ENCODE measurements around the gene GOPC. TPM values are rescaled to one million over a fixed set of nuclear protein-coding genes. Genes with fewer than 3 reads are reported as not detected.

The GOPC gene
- total RNA-seq, 2 donors from 2014 or later = 21.0 to 28.4 TPM

DNA sequence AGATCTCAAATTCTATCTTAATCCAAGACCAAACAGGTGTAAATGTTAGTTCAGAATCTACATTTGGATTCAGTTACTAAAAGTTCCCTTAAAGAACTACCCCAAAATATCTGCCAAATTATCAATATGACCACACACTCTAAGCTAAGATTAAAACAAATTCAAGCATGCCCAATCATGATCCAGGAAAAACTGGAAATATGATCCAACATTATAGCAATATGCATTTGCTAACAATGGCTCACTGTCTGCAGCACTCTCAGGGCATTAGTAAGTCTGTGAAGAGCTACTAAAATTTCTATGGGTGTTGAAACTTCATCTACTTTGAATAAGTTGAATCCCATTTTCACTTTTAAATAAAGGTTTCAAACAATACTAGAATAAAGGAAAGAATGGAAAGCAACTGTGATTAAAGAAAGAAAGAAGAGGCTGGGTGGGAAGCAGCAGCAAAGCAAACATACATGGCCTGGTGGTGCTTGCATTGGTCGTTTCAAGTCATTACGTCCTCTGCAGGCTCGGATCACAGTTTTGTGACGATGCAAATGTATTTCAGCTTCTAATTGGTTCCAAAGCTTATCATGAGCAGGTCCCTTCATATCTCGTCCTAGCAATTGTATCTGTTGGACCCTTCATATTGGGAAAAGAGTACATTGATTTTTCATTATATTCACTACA, 29.2 kb downstream of the GOPC start:
- Histone ChIP-seq H3K36me3 (peaks cover 5% of the 10 kb centered on the region), H3K4me3 (no peak overlapping the region), H3K9ac (ENCODE audit: low read depth in 2 of 2, low read length in 2 of 2) (no peak overlapping the region), H3K4me1 (no peaks in the 10 kb centered on the region), H3K27me3 (no peaks in the 10 kb centered on the region), H3K9me3 (no peaks in the 10 kb centered on the region), H3K27ac (no peak overlapping the region)
- intact Hi-C loops (cut with DNase I) = no loop called here
- no peak for DNase-seq
- TF ChIP-seq, protein P1, sequence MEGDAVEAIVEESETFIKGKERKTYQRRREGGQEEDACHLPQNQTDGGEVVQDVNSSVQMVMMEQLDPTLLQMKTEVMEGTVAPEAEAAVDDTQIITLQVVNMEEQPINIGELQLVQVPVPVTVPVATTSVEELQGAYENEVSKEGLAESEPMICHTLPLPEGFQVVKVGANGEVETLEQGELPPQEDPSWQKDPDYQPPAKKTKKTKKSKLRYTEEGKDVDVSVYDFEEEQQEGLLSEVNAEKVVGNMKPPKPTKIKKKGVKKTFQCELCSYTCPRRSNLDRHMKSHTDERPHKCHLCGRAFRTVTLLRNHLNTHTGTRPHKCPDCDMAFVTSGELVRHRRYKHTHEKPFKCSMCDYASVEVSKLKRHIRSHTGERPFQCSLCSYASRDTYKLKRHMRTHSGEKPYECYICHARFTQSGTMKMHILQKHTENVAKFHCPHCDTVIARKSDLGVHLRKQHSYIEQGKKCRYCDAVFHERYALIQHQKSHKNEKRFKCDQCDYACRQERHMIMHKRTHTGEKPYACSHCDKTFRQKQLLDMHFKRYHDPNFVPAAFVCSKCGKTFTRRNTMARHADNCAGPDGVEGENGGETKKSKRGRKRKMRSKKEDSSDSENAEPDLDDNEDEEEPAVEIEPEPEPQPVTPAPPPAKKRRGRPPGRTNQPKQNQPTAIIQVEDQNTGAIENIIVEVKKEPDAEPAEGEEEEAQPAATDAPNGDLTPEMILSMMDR (IDR thresholded peaks at IDR 0.05) = no peak

DNA sequence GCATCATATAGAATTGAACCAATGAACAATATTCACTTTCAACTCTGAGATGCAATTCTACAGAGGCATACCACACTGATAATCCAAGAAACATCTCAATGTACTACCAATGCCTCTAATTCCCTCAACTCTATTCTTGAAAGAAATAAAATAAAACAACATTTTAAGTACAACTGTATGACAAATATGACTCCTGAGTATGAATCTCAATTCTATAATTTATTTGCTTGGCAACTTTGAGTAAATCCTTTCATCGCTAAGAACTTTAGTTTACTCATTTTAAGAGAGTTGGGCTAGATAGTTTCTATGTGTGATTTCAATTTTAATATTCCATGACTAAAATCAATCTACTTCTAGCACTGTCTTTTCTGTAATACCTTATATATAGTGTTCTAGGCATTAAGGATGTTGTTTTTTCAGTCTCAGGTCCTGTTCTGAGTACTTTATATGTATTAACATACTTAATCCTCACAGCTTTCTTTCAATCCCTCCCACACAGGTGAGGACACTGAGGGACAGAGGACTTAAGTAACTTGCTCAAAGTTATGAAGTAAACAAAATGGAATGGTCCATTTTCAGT, 33.4 kb downstream of the GOPC start:
- H3K36me3 ChIP-seq = peaks cover 9% of the 10 kb centered on the region
- intact Hi-C loops (cut with DNase I) = no loop called here
- TF ChIP-seq, protein P1 (IDR thresholded peaks at IDR 0.05) = no peak

DNA sequence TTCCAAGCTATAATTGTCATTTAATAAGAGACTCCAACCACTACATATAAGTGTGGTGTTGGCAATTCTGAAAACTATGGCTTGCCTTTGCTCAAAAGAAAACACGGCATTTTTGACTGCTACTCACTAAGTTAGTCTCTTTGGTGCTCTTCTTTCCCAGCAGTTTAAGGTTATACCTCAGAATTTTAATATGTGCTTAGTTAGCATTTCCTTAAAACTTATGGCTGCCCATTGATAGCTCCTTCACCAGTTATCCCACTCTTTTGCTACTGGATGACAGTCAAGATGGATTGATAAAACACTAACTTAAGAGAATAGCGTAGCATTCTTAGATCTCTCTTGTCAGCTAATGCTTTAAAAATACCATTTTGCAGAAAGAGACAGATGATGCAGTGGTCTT, 34.1 kb downstream of the GOPC start:
- Histone ChIP-seq H3K4me3 (no peak overlapping the region), H3K36me3 (peaks cover 9% of the 10 kb centered on the region), H3K9me3 (no peaks in the 10 kb centered on the region), H3K4me1 (no peaks in the 10 kb centered on the region), H3K9ac (ENCODE audit: low read depth in 2 of 2, low read length in 2 of 2) (no peak overlapping the region), H3K27me3 (no peaks in the 10 kb centered on the region), H3K27ac (no peak overlapping the region)
- TF ChIP-seq, protein P1 (IDR thresholded peaks at IDR 0.05) = no peak
- intact Hi-C loops (cut with DNase I) = no loop called here
- DNase-seq = no peak

More for the DNA sequence above, 33.4 kb downstream of the GOPC start:
- Histone ChIP-seq H3K9me3 (no peaks in the 10 kb centered on the region), H3K4me3 (no peak overlapping the region), H3K9ac (ENCODE audit: low read depth in 2 of 2, low read length in 2 of 2) (no peak overlapping the region), H3K27ac (no peak overlapping the region), H3K27me3 (no peaks in the 10 kb centered on the region), H3K4me1 (no peaks in the 10 kb centered on the region)
- no peak for DNase-seq

DNA sequence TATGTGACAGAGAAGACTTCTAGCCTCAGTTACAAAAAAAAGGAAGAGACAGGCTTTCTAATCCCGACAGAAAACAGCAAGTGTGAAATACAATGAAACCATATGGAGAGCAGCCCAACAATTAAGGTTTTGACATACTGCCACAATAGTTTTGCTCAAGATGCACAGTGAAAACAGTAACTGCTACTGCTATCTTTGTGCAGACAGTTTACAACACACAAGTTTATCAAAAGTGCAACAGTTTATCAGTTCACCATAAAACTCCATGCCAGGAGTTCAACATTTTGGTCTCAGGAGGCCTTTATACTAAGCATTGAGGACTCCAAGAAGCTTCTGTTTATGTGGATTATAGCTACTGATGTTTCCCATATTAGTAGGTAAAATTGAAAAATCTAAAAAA, 37.6 kb downstream of the GOPC start:
- Histone ChIP-seq H3K4me1 (no peaks in the 10 kb centered on the region), H3K27me3 (no peaks in the 10 kb centered on the region), H3K27ac (no peak overlapping the region), H3K9ac (ENCODE audit: low read depth in 2 of 2, low read length in 2 of 2) (no peak overlapping the region), H3K36me3 (peaks cover 9% of the 10 kb centered on the region), H3K9me3 (no peaks in the 10 kb centered on the region), H3K4me3 (no peak overlapping the region)
- intact Hi-C loops (cut with DNase I) = no loop called here
- TF ChIP-seq, protein P1 (IDR thresholded peaks at IDR 0.05) = no peak
- no peak for DNase-seq

DNA sequence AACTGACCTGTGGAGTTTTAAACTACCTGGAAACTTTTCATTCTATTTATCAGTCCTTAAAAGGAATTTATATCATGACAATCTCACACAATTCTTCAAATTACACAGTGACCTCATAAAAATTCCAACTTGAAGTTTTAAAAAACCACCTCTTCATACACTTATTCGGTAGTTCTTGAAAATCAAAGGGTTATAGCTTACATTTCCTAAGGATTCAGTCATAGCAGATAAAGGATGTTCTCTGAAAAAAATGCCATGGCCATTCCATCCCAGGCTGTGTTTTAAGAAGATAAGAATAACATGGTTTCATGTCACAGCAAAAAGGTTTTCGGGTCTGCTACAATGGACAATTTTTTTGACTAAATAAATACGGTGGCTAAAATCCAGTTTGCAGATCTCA, 41.2 kb downstream of the GOPC start:
- no peak for DNase-seq
- intact Hi-C loops (cut with DNase I) = no loop called here
- no peak overlapping the region for H3K9ac ChIP-seq (ENCODE audit: low read depth in 2 of 2, low read length in 2 of 2)
- no peak overlapping the region for H3K4me3 ChIP-seq
- no peak overlapping the region for H3K27ac ChIP-seq
- H3K36me3 ChIP-seq = no peaks in the 10 kb centered on the region
- H3K4me1 ChIP-seq = no peaks in the 10 kb centered on the region
- TF ChIP-seq, protein P1 (IDR thresholded peaks at IDR 0.05) = no peak
- H3K27me3 ChIP-seq = no peaks in the 10 kb centered on the region
- no peaks in the 10 kb centered on the region for H3K9me3 ChIP-seq

All from colonic mucosa (tissue), 4 donors.